Vagina (tissue), 2 donors: Measurements from ENCODE around the gene MDGA2.
"Not testable (repeated sequence)": the region's sequence is repeated elsewhere in the genome, so short reads cannot be mapped to it uniquely, and the experiment has no call there.

ENCODE experiments used
- POLR2A ChIP-seq, 2 donors: fragments of 450-650 bp; IDR thresholded peaks; one replicate each; pipeline ENCODE4 v1.6.1; 2017; ENCODE audit warnings: antibody characterized with exemption in 2 of 2, mild to moderate bottlenecking in 2 of 2, moderate library complexity in 2 of 2
- POLR2AphosphoS5 ChIP-seq, 2 donors: sonication (generic); formaldehyde crosslinking; IDR thresholded peaks; one replicate each; pipeline ENCODE4 v1.9.0; 2017; ENCODE audit warnings: antibody characterized with exemption in 2 of 2, mild to moderate bottlenecking in 2 of 2, low read depth in 1 of 2; ENCODE audit not compliant: insufficient read depth in 1 of 2
- TF ChIP-seq, protein P1 (sequence below), 3 experiments: fragments of 450-650 bp in 2 of 3; fragments of 200-600 bp in 1 of 3; sonication (generic) in 1 of 3; IDR thresholded peaks; one replicate each; pipeline ENCODE4 v1.5.1; 2017 to 2019; ENCODE audit warnings: antibody characterized with exemption in 3 of 3, mild to moderate bottlenecking in 2 of 3, moderate library complexity in 2 of 3

DNA sequence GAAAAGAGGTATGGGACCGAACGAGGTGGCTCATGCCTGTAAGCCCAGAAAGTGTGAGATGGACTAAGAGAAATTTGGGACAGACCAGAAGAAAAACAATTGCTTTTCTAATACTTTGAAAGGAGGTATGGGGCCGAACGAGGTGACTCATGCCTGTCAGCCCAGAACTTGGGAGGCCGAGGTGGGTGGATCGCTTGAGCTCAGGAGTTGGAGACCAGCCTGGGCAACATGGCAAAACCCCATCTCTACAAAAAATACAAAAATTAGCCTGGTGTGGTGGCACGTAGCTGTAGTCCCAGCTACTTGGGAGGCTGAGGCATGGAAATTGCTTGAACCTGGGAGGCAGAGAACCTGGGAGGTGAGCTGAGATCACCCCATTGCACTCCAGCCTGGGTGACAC, 483.2 kb downstream of the MDGA2 start:
- TF ChIP-seq POLR2A (IDR thresholded peaks at IDR 0.05); POLR2AphosphoS5 (IDR thresholded peaks at IDR 0.05; ENCODE audit: insufficient read depth in 1 of 2, low read depth in 1 of 2): not testable (repeated sequence)
- TF ChIP-seq, protein P1, sequence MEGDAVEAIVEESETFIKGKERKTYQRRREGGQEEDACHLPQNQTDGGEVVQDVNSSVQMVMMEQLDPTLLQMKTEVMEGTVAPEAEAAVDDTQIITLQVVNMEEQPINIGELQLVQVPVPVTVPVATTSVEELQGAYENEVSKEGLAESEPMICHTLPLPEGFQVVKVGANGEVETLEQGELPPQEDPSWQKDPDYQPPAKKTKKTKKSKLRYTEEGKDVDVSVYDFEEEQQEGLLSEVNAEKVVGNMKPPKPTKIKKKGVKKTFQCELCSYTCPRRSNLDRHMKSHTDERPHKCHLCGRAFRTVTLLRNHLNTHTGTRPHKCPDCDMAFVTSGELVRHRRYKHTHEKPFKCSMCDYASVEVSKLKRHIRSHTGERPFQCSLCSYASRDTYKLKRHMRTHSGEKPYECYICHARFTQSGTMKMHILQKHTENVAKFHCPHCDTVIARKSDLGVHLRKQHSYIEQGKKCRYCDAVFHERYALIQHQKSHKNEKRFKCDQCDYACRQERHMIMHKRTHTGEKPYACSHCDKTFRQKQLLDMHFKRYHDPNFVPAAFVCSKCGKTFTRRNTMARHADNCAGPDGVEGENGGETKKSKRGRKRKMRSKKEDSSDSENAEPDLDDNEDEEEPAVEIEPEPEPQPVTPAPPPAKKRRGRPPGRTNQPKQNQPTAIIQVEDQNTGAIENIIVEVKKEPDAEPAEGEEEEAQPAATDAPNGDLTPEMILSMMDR (IDR thresholded peaks at IDR 0.05) = not testable (repeated sequence)
